Smooth muscle cell (in vitro differentiated cells): ENCODE data around the gene GCK. TPM values are rescaled to one million over a fixed set of nuclear protein-coding genes. Genes with fewer than 3 reads are reported as not detected.

Source experiments
- DNase-seq: peaks from one replicate; lab custom pipeline; 2025; ENCODE audit not compliant: unreplicated experiment; lab: John Stamatoyannopoulos, UW
- H2AFZ ChIP-seq: fragments of 200-600 bp; sonication (generic); 2 replicates; pipeline ENCODE4 v1.6.0; 2016; ENCODE audit warnings: antibody characterized with exemption, low read depth, mild to moderate bottlenecking
- H3F3A ChIP-seq: fragments of 200-600 bp; sonication (generic); 2 replicates; pipeline ENCODE4 v1.6.0; 2017; ENCODE audit warnings: antibody characterized with exemption, low read depth
- H3K27ac ChIP-seq: fragments of 200-600 bp; sonication (generic); 2 replicates; pipeline ENCODE4 v1.5.1; 2016; ENCODE audit warnings: low read depth, mild to moderate bottlenecking
- H3K27me3 ChIP-seq: fragments of 200-600 bp; sonication (generic); 2 replicates; pipeline ENCODE4 v1.6.1; 2016; ENCODE audit warnings: low read depth, mild to moderate bottlenecking
- H3K36me3 ChIP-seq: fragments of 200-600 bp; sonication (generic); 2 replicates; pipeline ENCODE4 v1.5.1; 2016; ENCODE audit warnings: low read depth
- H3K4me1 ChIP-seq: fragments of 200-600 bp; sonication (generic); 2 replicates; pipeline ENCODE4 v1.5.1; 2016; ENCODE audit warnings: low read depth
- H3K4me2 ChIP-seq: fragments of 200-600 bp; sonication (generic); 2 replicates; pipeline ENCODE4 v1.6.0; 2016; ENCODE audit warnings: mild to moderate bottlenecking
- H3K4me3 ChIP-seq: fragments of 200-600 bp; sonication (generic); 2 replicates; pipeline ENCODE4 v1.5.1; 2016; ENCODE audit warnings: mild to moderate bottlenecking
- H3K79me2 ChIP-seq: fragments of 200-600 bp; sonication (generic); 2 replicates; pipeline ENCODE4 v1.6.0; 2016; ENCODE audit warnings: low read depth, mild to moderate bottlenecking
- H3K9ac ChIP-seq: fragments of 200-600 bp; sonication (generic); 2 replicates; pipeline ENCODE4 v1.6.0; 2016; ENCODE audit warnings: low read depth
- H3K9me3 ChIP-seq: fragments of 200-600 bp; sonication (generic); replicated peaks from 2 replicates; pipeline ENCODE4 v1.5.1; 2016; ENCODE audit warnings: low read depth
- H4K20me1 ChIP-seq: fragments of 200-600 bp; sonication (generic); 2 replicates; pipeline ENCODE4 v1.6.0; 2016; ENCODE audit warnings: low read depth
- CTCF ChIP-seq: fragments of 200-600 bp; sonication (generic); IDR thresholded peaks from 2 replicates; pipeline ENCODE4 v1.5.1; 2017; ENCODE audit warnings: borderline replicate concordance, mild to moderate bottlenecking, antibody characterized with exemption; ENCODE audit not compliant: insufficient read depth, poor library complexity, severe bottlenecking
- WGBS: methylation state at CpG from one replicate; pipeline ENCODE4 v1.1.7; 2016; ENCODE audit warnings: low lambda C conversion rate; 5-methylcytosine and 5-hydroxymethylcytosine counted together
- polyA plus RNA-seq: library from polyadenylated mRNA; unstranded; fragments of >200 nt; fragmentation: Nextera tagmentation; extraction: Ambion mirVana; gene quantifications from 2 replicates; pipeline ENCODE4 v1.2.1, GENCODE V29; 2016
- total RNA-seq: library from RNA; depleted of rRNA; stranded (reverse); fragments of >200 nt; gene quantifications from 2 replicates; pipeline ENCODE4 v1.2.3, GENCODE V29; 2014

Gene GCK
- total and polyA plus RNA-seq, 2 experiments from 2014 or later = 1.6 to 5.5 TPM

DNA sequence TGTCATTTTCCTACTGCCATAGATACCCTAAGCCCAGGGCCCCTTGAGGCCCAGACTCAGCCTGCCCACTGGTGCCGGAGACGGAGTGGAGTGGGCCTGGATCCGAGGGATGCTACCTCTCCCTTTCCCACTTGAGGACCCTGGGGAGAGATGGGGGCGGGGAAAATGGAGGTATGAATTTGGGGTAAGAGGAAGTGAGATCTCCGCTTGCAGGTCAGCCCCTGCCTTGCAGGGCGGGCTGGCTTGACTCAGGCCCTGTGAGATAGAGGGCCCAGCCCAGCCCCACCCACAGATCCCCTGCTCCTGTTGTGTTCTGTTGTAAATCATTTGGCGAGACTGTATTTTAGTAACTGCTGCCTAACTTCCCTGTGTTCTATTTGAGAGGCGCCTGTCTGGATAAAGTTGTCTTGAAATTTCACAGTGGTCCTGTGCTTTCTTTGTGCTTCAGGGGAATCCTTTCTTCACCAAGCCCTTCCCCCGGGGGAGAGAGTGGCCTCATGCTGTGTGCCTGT is 24.7 kb upstream of the GCK start:
- Histone ChIP-seq H3K4me2 (no peak overlapping the region), H3K4me1 (peaks cover 11% of the 10 kb centered on the region), H3K36me3 (no peaks in the 10 kb centered on the region), H3K9me3 (no peaks in the 10 kb centered on the region), H4K20me1 (peaks cover 23% of the 10 kb centered on the region), H2AFZ (no peak overlapping the region), H3K9ac (no peak overlapping the region), H3F3A (no peaks in the 10 kb centered on the region), H3K79me2 (no peaks in the 10 kb centered on the region), H3K27ac (no peak overlapping the region), H3K4me3 (no peak overlapping the region), H3K27me3 (no peaks in the 10 kb centered on the region)
- WGBS = 83% methylated on average over 9 of the region's 9 CpGs
- no peak for DNase-seq
- no peak for TF ChIP-seq CTCF

- Histone ChIP-seq H3K79me2 (no peaks in the 10 kb centered on the region), H3K27me3 (no peaks in the 10 kb centered on the region), H3K4me1 (peaks cover 11% of the 10 kb centered on the region), H2AFZ (no peak overlapping the region), H3K9me3 (no peaks in the 10 kb centered on the region), H3K9ac (no peak overlapping the region), H3K36me3 (no peaks in the 10 kb centered on the region), H3K4me2 (no peak overlapping the region), H3K27ac (no peak overlapping the region), H4K20me1 (peaks cover 27% of the 10 kb centered on the region), H3K4me3 (no peak overlapping the region), H3F3A (no peaks in the 10 kb centered on the region)
- 97% methylated on average over 3 of the region's 3 CpGs for WGBS
- DNase-seq = no peak
- TF ChIP-seq CTCF = no peak
Measured at GRCh38 chr7:44213206-44213876, 24.1 kb upstream of the GCK start.

DNA sequence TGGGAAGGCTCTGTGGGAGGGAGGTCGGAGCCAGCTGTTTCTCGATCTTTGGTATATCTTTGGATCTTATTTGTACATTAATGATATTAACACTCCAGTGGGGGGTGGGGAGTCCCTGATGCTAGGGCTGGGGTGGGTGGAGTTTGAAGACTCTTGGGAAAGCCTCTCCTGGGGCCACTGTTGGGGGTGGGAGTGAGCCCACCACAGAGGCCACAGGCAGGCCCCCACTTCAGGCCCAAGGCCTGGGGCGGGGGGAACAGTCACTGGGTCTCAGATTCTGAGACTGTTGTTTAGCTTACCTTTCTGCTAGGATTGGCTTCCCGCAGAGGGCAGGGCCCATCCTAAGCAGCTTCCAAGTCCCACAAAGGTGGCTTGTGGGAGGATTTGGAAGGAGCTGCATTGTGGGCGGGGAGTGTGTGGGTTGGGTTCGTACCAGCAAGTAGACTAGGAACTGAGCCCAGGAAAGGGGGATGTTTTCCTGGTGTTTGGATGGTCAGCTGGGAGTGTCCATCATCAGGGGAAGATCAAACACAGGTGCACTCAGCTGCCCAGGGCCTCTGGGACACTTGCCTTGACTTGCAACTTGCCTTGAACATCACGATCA is 23.4 kb upstream of the GCK start:
- H3K4me1 ChIP-seq = peaks cover 6% of the 10 kb centered on the region
- no peak for DNase-seq
- no peak overlapping the region for H3K27ac ChIP-seq
- H3K27me3 ChIP-seq = no peaks in the 10 kb centered on the region
- no peaks in the 10 kb centered on the region for H3K9me3 ChIP-seq
- TF ChIP-seq CTCF = no peak
- H3K4me2 ChIP-seq = no peak overlapping the region
- no peaks in the 10 kb centered on the region for H3F3A ChIP-seq
- no peak overlapping the region for H3K4me3 ChIP-seq
- no peak overlapping the region for H2AFZ ChIP-seq
- no peaks in the 10 kb centered on the region for H3K36me3 ChIP-seq
- WGBS = 90% methylated on average over 7 of the region's 7 CpGs
- no peaks in the 10 kb centered on the region for H3K79me2 ChIP-seq
- H3K9ac ChIP-seq = no peak overlapping the region
- H4K20me1 ChIP-seq = peaks cover 27% of the 10 kb centered on the region
